NCI-H146 (cell line): ENCODE data around the gene GSTCD.
A peak's percentile ranks its signal among the peaks of the same experiment; 100 is the strongest.

ENCODE experiments used
- DNase-seq: peaks from one replicate; lab custom pipeline; 2025; lab: John Stamatoyannopoulos, UW

GSTCD gene

DNA sequence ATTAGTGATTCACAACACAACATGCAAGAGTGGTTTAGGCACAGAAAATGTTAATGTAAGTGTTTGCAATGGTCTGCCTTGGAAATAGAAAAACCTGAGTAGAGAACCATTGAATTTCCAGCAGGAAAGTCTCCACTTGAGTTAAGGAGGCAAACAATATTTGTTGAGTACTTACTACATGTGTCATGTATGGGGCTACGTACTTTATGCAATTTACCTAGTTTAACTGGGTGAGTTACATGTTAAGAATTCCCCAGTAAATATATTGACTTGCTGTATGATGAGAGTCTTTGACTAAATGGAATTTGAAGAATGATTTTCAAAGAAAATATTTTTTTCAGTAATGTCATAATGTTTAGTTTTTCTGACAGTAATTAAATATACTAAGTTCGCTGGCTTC, 178.9 kb downstream of the GSTCD start:
- no peak for DNase-seq

DNA sequence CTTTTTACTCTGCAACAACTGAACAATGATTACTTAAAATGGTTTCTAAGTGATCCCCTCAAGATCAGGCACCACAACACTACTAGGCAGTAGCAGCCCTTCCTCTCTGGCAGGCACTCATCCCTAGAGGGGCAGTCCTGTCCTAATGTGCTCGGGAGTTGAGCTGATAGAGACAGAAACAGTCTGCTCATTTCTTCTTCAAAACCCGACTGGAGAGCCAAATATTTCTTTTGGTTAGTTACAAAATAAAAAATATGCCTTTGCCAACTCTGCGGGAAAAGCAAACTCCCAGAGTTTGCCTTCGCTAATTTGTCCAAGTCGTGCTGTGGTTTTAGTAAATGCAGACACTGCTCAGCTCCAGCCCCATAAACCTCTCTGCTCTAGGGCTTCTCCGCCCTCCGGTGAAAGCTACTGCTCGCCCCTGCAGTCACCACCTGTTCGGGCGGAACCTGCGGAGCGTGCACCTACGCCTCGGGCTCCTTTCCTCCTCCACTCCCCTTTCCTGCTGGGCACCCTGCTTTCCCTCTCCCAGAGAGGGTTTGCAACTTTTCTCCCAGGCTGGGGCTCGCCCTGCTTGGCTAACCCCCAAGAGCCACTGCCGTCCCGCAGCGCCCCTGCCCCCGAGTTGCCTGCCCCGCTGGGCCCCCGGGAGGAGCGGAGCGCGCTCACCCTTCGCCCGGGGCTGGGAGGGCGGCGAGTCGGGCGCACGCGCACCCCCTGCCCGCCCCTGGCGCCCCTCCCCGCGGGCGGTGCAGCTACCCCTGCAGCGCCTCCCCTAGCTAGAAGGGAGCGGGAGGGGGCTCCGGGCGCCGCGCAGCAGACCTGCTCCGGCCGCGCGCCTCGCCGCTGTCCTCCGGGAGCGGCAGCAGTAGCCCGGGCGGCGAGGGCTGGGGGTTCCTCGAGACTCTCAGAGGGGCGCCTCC, 186.3 kb downstream of the GSTCD start, which contains the start of gene NPNT:
NPNT (plus strand) TSS at position 812 of the 923 bp plus-strand sequence. CDS start 182 bp downstream, outside the sequence.
- peak; percentile 82 for DNase-seq

DNA sequence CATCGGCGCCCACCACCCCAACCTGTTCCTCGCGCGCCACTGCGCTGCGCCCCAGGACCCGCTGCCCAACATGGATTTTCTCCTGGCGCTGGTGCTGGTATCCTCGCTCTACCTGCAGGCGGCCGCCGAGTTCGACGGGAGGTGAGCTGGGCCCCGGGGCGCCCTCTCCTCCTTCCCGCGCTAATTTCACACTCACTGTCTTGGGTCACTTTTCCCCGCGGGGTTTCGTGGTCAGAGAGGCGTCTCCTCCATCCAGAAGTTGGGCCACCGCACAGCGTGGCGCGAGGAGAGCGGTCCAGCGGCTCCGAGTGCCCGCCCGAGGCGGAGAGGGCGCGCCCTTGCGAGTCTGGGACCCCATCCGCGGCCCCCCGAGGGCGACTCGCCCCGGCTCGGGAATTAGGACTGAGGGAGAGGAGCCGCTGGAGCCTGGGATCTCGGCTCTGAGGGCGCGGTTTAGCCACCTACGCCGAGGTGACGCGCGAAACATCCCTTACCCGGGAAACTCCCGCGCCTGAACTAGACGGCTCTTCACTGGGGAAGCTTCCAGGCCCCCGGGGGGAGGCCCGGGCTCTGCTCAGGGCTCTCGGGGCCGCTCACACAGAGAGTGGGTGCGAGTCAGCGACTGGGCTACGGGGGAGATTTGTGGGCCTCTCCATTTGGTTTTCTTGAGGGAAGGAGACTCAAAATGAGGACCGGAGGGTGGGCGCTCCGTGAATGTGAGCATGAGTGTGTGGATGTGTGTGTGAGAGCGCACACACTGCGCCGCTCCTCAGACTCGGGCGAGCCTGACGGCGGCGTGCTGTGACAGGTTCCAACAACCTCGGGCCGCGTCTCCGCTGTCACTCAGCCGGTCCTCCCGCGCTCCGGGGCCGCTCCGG, 187.2 kb downstream of the GSTCD start:
- peak; percentile 67 for DNase-seq

DNA sequence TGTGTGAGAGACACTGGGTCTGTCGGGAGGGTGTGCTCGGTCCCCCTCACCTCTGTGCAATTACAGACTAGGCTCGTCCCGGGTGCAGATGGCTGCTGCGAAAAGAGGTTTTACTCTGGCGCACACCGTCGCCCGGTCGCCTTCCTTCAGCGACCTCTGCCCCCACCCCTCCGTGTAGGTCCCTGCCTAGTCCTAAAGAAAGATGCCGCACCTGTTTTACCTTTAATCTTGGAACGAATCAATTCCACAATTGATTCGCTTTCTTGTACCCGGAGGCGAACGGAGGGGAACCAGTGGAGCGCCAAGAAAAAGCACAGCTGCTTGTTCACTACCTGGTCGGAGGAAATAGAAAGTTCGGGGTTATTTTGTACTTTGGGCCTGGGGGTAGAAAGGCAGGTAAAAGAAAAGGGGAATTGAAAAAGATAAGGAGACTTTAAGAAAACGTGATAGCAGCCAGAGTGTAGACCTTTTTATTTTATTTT, 187.9 kb downstream of the GSTCD start:
- no peak for DNase-seq
